ENCODE data around the gene GRIK1.
"Not testable (repeated sequence)": the region's sequence is repeated elsewhere in the genome, so short reads cannot be mapped to it uniquely, and the experiment has no call there.

Gene GRIK1

DNA sequence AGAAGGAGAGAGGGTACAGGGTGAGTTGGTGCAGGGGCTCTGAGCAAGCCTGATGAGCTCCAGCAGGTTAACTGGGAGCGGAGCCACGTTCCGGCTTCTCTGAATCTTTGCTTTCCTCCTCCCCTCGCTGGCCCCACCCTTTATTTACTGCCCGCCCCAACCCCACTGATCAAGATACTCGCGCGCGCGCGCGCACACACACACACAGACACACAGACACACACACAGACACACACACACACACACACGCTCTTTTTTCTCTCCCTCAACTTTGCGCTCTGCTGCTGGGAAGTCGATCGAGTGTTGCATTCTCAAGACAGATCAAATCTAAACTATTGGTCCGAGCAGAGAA is at the start of gene GRIK1:
GRIK1 (minus strand) TSS at position 73 of the 352 bp plus-strand sequence.
- DNase-seq (ENCODE audit: low read depth): no peak

DNA sequence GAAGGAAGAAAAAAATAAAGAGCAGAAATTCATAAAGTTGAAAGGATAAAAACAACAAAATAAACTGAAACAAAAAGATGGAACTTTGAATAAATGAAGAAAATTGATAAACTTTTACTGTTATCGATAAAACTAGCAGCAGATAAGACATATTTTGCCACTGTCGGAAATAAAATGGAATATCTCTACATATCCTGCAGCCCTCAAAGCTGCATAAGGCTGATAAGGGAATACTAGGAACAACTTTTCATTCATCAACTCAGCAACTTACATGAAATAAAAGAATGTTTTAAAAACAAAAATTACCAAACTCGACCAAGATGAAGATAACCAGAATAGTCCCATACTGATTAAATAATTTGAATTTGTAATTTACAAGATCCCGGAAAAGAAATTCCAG is 48.0 kb upstream of the GRIK1 start:
- no peak for DNase-seq (ENCODE audit: low read depth)

GRCh38 chr21:29985866-29986265 is 46.1 kb upstream of the GRIK1 start:
- no peak for DNase-seq (ENCODE audit: low read depth)

- no peak for DNase-seq (ENCODE audit: low read depth)
These were observed 39.2 kb upstream of the GRIK1 start for GRCh38 chr21:29979043-29979442.

DNA sequence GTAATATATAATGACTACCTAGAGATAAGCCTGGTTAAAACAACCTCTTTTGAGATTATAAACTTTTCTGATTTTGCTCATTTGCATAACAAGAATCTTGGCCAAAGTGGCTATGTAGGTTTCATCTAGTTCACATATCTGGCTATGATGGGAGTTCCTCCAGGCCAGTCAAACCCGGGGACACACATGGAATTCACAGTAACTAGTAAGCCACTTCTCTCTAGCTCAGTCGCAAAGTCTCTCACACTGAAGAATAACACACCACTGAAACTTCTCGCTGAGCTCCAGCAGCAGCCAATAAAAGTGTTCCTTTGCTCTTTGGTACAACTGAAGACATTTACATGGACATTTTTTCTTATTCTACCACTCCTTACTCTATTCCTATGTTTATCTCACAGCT is 36.0 kb upstream of the GRIK1 start:
- no peak for DNase-seq (ENCODE audit: low read depth)

DNA sequence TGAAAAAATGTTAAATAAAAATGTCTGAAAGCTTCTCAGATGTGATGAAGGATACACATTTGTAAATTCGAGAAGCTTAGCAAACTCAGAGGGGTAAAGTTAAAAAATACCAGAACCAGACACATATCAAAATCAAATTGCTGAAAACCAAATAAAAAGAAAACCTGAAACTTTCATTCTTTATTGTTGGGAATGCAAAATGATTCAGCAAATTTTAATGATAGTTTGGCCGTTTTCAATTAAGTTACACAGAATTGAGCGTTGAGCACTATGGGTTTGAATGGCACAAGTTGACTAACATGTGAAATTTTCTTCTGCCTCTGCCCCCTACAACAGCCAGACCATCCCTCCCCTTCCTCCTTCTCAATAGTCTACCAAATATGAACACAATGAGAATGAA is 33.5 kb upstream of the GRIK1 start:
- no peak for DNase-seq (ENCODE audit: low read depth)

DNA sequence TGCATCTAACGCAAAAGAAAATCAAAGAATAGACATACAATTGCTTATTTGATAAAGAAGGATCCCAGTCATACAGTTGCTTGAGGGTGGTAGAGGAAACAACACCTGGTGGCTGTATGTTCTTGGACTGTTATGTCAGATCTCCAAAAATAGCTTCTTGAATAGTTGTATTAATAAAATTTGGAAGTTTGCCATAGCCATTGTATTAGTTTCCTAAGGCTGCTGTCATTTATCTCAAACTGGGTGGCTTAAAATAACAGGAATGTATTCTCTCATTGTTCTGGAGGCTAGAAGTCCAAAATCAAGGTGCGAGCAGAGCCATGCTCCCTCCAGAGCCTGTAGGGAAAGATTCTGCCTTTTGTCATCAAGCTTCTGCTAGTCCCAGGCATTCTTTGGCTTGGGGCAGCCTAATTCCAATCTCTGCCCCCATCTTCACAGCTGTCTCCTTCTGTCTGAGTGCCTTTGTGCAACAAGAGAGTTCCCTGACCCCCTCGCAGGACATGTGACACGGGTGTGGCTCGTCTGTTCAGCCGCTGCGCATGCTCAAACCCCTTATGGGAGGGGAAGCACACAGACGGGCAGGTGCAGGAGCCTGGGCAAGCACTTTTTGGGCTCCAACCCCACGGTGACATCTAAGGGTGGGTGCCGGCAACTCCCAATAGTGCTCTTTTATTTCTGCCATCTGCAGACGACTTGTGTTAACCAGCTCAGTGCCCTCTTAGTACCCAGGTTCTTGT is 21.7 kb upstream of the GRIK1 start:
- no peak for DNase-seq (ENCODE audit: low read depth)

DNA sequence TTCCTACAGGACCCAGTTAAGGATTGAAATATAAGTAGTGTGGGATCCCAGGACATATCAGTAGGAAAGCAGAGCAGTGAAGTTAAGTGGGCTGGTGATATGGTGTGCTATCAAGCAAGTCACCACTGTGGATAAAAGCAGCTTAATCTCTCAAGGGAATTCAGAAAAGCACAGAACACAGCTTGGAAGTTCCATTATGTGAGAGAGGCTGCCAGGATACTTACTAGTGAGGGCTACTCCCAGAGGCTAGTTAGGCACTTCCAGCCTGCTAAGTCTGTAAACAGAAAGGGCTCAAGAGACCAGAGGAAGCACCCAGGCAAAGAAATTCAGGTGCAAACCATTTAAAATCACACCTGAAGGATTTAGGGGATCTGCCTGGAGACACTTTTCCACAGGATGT is 18.8 kb upstream of the GRIK1 start:
- no peak for DNase-seq (ENCODE audit: low read depth)

GRCh38 chr21:29958035-29958434 is 18.2 kb upstream of the GRIK1 start:
- DNase-seq (ENCODE audit: low read depth): not testable (repeated sequence)

DNA sequence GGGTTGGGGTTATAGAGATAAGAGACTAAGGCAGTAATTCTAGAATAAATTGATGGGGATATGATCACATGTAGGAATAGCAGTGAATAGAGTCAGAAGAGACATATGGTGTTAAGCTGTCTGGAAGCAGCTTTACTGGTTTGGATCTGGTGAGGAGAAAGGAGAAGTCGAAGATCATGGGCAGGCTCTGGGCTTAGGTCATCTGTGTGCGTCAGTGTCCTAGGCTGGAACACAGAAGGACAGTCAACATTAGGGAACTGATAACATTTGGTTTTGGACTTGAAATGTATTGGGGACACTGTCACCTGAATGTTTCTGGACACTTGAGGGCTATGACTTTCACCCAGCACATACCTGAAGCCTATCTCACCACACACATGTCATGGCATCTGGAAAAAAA is 13.9 kb upstream of the GRIK1 start:
- no peak for DNase-seq (ENCODE audit: low read depth)

- DNase-seq (ENCODE audit: low read depth): no peak
These were observed 13.3 kb upstream of the GRIK1 start for GRCh38 chr21:29953072-29953471.

DNA sequence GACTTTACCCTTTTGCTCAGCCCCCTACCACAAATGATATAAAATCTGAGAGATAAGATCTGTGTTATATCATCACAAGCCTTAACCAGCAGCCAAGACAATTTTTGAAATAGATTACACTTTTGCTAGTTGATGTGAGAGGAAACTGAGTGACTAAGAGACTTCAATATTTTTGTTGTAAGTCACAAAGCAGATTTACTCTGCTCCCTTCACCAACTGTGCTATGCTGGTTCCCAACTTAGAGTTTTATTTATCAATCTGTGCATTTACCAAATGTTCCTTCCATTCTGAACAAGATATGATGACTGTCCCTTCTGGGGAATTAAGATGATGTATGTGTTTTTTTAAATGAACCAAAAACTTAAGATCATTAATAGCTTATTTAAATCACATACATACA is 12.1 kb upstream of the GRIK1 start:
- DNase-seq (ENCODE audit: low read depth): no peak

DNA sequence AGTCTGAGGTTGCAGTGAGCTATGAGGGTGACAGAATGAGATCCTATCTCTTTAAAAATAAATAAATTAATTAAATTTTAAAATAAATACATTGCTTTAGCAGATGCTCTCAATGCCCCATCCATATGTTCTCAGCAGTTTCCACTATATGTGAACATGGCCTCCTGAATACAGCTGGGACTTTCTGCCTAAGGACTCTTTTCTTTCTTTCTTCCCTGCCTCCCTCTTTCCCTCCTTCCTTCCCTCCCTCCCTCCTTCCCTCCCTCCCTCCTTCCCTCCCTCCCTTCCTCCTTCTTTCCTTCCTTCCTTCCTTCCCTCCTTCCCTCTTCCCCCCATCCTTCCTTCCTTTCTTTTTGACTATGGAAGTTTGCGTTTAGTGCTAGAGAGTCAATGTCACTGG is 10.2 kb upstream of the GRIK1 start:
- no peak for DNase-seq (ENCODE audit: low read depth)

GRCh38 chr21:29947119-29947518 is 7.3 kb upstream of the GRIK1 start:
- DNase-seq (ENCODE audit: low read depth): no peak

- DNase-seq (ENCODE audit: low read depth): no peak
These were observed 4.1 kb upstream of the GRIK1 start for GRCh38 chr21:29943885-29944284.

DNA sequence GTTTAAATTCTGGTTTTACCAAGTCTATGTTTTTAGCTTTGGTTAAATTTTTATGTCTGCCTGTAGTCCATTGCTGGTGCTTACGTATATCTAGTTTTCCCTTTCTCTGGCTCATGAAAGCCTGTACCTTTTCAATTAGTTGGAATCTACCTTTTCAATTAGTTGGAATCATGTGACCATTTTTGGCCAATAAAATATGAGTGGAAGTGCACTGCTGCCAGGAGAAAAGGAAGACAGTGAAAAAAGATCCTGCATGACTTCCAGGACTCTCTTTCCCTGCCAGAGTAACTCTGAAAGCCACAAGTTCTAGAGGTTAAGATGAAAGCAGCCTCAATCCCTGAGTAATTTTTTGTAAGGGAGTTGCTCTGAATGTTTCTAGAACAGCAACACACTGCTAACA is 2.2 kb upstream of the GRIK1 start:
- no peak for DNase-seq (ENCODE audit: low read depth)

DNA sequence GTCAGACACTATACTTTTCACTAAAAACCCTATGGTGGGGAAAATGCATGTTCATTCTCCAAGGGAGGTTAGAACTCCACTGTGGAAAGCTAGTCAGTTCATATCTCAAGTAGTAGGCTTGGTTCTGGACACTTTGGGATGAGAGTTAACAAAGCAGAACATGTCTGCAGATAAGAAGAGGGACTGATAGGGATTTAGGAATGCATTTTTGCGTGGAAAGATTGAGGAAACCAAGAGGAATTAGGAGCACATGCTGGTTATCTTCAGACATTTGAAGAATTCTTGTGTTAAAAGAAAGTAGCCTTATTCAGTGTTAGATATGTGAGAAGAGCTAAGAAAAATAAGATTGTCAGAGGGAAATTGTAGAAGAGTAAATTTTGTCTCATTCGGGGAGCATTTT is 1.2 kb upstream of the GRIK1 start:
- no peak for DNase-seq (ENCODE audit: low read depth)

DNA sequence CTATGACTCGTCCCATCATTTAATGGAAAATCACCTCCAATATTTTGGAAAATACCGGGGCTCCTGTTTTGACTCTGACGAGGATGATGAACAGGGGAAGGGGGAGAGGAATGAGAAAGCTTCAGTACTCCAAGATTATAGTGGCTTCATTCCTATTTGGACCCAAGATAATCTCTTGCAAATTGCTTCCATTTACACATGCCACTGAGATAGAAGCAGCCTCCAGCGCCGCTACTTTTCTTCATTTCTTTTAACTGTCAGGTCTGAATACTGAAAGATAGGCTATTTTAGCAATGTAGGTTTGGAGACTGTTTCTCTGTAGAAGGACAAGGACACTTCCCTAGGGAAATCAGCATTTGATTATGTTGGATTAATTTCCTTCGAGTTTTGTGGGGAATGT is 565 bp upstream of the GRIK1 start:
- no peak for DNase-seq (ENCODE audit: low read depth)

GRCh38 chr21:29939104-29939923 is 482 bp downstream of the GRIK1 start:
- DNase-seq (ENCODE audit: low read depth): no peak

GRCh38 chr21:29938776-29939103 is 1.1 kb downstream of the GRIK1 start:
- no peak for DNase-seq (ENCODE audit: low read depth)

DNA sequence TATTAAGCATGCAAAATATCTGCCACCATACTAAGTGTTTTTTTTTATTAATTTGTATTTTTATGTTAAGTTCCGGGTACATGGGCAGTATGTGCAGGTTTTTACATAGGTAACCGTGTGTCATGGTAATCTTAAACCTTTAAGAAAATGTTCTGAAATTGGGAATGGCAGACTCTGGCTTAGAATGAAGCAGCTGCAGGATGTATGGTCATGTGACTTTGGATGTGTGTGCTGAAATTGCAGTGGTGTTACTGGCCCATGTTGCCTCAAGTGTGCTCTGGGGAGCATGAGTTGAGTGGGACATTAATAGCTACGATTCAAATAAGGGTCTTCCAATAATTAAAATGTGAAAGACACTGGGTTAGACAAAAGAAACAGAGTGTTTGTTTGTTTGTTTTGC is 6.7 kb downstream of the GRIK1 start:
- no peak for DNase-seq (ENCODE audit: low read depth)

- DNase-seq (ENCODE audit: low read depth): no peak
These were observed 11.3 kb downstream of the GRIK1 start for GRCh38 chr21:29928537-29928936.

DNA sequence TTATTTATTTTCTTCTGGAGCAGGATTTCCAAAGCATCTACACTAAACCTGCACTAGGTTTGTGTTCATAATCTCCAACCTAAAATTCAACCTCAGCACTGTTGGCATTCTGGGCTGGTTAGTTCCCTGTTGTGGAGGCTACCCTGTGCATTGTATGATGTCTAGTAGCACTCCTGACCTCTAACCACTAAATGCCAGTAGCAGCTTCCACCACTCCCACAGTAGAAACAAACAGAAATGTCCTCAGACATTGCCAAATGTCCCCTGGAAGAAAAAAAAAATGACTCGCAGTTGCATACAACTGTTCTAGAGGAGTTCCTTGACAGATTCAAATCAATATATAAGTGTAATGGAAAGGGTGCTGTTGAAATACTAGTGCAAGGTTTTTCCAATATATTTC is 18.9 kb downstream of the GRIK1 start:
- no peak for DNase-seq (ENCODE audit: low read depth)

GRCh38 chr21:29914326-29914725 is 25.5 kb downstream of the GRIK1 start:
- no peak for DNase-seq (ENCODE audit: low read depth)
